Esophagus squamous epithelium (tissue), 4 donors: Measurements from ENCODE around the gene RIN2.

Experiments used
- POLR2A ChIP-seq, 4 donors: fragments of 450-650 bp; IDR thresholded peaks; one replicate each; pipeline ENCODE4 v1.6.1; 2017; ENCODE audit warnings: antibody characterized with exemption in 4 of 4, mild to moderate bottlenecking in 4 of 4, moderate library complexity in 3 of 4
- TF ChIP-seq, protein P1 (sequence below), 6 experiments: fragments of 450-650 bp in 4 of 6; fragments of 200-600 bp in 2 of 6; sonication (generic) in 2 of 6; IDR thresholded peaks; one replicate each; pipeline ENCODE4 v1.5.1; 2016 to 2019; ENCODE audit warnings: antibody characterized with exemption in 6 of 6, mild to moderate bottlenecking in 4 of 6, moderate library complexity in 4 of 6

DNA sequence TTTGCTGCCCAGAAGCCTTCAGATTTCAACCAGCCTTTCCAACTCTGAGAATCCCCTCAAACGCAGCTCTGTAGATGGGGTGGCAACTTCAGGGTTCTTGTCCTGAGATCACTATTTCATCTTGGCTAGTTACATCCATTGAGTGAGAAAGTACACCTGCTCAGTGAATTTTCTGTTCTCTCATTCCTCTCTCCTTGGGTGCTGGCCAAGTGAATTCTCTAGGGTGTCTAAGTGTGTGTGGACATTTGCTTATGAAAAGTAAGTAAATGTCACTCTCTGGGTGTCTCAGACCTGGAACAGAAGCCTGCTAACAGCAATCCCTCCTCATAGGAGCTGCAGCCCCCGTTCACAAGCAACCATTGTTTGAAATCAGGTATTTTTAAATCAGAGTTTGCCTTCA, 3.8 kb downstream of the RIN2 start:
- TF ChIP-seq, protein P1, sequence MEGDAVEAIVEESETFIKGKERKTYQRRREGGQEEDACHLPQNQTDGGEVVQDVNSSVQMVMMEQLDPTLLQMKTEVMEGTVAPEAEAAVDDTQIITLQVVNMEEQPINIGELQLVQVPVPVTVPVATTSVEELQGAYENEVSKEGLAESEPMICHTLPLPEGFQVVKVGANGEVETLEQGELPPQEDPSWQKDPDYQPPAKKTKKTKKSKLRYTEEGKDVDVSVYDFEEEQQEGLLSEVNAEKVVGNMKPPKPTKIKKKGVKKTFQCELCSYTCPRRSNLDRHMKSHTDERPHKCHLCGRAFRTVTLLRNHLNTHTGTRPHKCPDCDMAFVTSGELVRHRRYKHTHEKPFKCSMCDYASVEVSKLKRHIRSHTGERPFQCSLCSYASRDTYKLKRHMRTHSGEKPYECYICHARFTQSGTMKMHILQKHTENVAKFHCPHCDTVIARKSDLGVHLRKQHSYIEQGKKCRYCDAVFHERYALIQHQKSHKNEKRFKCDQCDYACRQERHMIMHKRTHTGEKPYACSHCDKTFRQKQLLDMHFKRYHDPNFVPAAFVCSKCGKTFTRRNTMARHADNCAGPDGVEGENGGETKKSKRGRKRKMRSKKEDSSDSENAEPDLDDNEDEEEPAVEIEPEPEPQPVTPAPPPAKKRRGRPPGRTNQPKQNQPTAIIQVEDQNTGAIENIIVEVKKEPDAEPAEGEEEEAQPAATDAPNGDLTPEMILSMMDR (IDR thresholded peaks at IDR 0.05) = no peak
- TF ChIP-seq POLR2A (IDR thresholded peaks at IDR 0.05) = no peak
